HG02885 (cell line): ENCODE measurements around the gene UVSSA.

ENCODE experiments used
- ATAC-seq: cut with Tn5 transposase; IDR thresholded peaks from one replicate; pipeline ENCODE4 v1.9.1; 2021; ENCODE audit warnings: mild to moderate bottlenecking; ENCODE audit not compliant: unreplicated experiment, poor library complexity

The UVSSA gene

GRCh38 chr4:1375051-1375721 is 28.2 kb downstream of the UVSSA start:
- no peak for ATAC-seq

- no peak for ATAC-seq
These were observed 28.8 kb downstream of the UVSSA start for GRCh38 chr4:1375761-1376322.

GRCh38 chr4:1376391-1376840 is 29.4 kb downstream of the UVSSA start:
- ATAC-seq, result no peak

- no peak for ATAC-seq
These were observed 30.0 kb downstream of the UVSSA start for GRCh38 chr4:1376841-1377605.

GRCh38 chr4:1377606-1378261 is 30.7 kb downstream of the UVSSA start:
- no peak for ATAC-seq

- no peak for ATAC-seq
These were observed 31.7 kb downstream of the UVSSA start for GRCh38 chr4:1378559-1379231.

- no peak for ATAC-seq
These were observed 32.4 kb downstream of the UVSSA start for GRCh38 chr4:1379351-1379781.

GRCh38 chr4:1379801-1380331 is 32.9 kb downstream of the UVSSA start:
- no peak for ATAC-seq

- no peak for ATAC-seq
These were observed 33.6 kb downstream of the UVSSA start for GRCh38 chr4:1380368-1381151.

- no peak for ATAC-seq
These were observed 34.2 kb downstream of the UVSSA start for GRCh38 chr4:1381181-1381621.

- ATAC-seq, result no peak
These were observed 35.0 kb downstream of the UVSSA start for GRCh38 chr4:1381944-1382541.

- ATAC-seq, result no peak
These were observed 36.0 kb downstream of the UVSSA start for GRCh38 chr4:1382776-1383727.

- ATAC-seq, result no peak
These were observed 37.0 kb downstream of the UVSSA start for GRCh38 chr4:1383728-1384591.

GRCh38 chr4:1384675-1385372 is 37.8 kb downstream of the UVSSA start:
- no peak for ATAC-seq

- ATAC-seq, result no peak
These were observed 38.6 kb downstream of the UVSSA start for GRCh38 chr4:1385373-1386340.
